Body of pancreas (tissue), 4 donors: ENCODE results near the gene UBXN10. TPM values are rescaled to one million over a fixed set of nuclear protein-coding genes. Genes with fewer than 3 reads are reported as not detected.

ENCODE experiments used
- ATAC-seq: fragments of 150-250 bp; one replicate; pipeline ENCODE4 v1.9.1; 2016
- DNase-seq, 4 donors: peaks; one replicate each; pipeline ENCODE4 v3.0.0-alpha.2; 2019
- H3K27ac ChIP-seq, 4 donors: fragments of 200-600 bp; sonication (generic); 1 replicate in 3 of 4; 2 replicates in 1 of 4; pipeline versions ENCODE4 v1.5.1 to v1.6.1; 2016 to 2019; ENCODE audit warnings: mild to moderate bottlenecking in 1 of 4, mixed read lengths in 1 of 4, moderate library complexity in 1 of 4
- H3K27me3 ChIP-seq, 2 donors: fragments of 200-600 bp; sonication (generic); one replicate each; pipeline ENCODE4 v1.6.0; 2016; ENCODE audit warnings: mild to moderate bottlenecking in 1 of 2
- H3K36me3 ChIP-seq, 2 donors: fragments of 200-600 bp; sonication (generic); replicated peaks in 1 of 2; 2 replicates each; pipeline ENCODE4 v1.5.1; 2016; ENCODE audit warnings: low read depth in 2 of 2; ENCODE audit not compliant: insufficient read depth in 1 of 2
- H3K4me1 ChIP-seq: fragments of 200-600 bp; sonication (generic); one replicate; pipeline ENCODE4 v1.6.0; 2016
- H3K4me3 ChIP-seq, 2 donors: fragments of 200-600 bp; sonication (generic); 1 replicate in 1 of 2; 2 replicates in 1 of 2; pipeline ENCODE4 v1.5.1; 2016 to 2019
- H3K9me3 ChIP-seq, 3 donors: fragments of 200-600 bp; sonication (generic); 1 replicate in 2 of 3; 2 replicates in 1 of 3; pipeline ENCODE4 v1.5.1; 2016
- CTCF ChIP-seq, 7 experiments: fragments of 450-650 bp in 4 of 7; fragments of 200-600 bp in 3 of 7; sonication (generic) in 3 of 7; IDR thresholded peaks; one replicate each; pipeline ENCODE4 v1.5.1; 2016 to 2019; ENCODE audit warnings: antibody characterized with exemption in 7 of 7
- POLR2A ChIP-seq, 3 donors: fragments of 450-650 bp; IDR thresholded peaks; one replicate each; pipeline ENCODE4 v1.6.1; 2016; ENCODE audit warnings: antibody characterized with exemption in 3 of 3, mild to moderate bottlenecking in 2 of 3
- WGBS, 2 donors: methylation state at CpG; one replicate each; pipeline ENCODE4 v1.1.5; 2017; 5-methylcytosine and 5-hydroxymethylcytosine counted together
- intact Hi-C: fragments of 100-400 bp; cut with DNase I; formaldehyde crosslinking; loops from one replicate; pipeline ENCODE4 v1.15.1; 2023
- total RNA-seq, 2 donors: library from RNA; depleted of rRNA; stranded (reverse); fragments of >200 nt; gene quantifications; one replicate each; pipeline ENCODE4 v1.1.0, GENCODE V29; 2016

Gene UBXN10
- total RNA-seq, 2 donors from 2014 or later, result under 0.01 to 1.0 TPM

DNA sequence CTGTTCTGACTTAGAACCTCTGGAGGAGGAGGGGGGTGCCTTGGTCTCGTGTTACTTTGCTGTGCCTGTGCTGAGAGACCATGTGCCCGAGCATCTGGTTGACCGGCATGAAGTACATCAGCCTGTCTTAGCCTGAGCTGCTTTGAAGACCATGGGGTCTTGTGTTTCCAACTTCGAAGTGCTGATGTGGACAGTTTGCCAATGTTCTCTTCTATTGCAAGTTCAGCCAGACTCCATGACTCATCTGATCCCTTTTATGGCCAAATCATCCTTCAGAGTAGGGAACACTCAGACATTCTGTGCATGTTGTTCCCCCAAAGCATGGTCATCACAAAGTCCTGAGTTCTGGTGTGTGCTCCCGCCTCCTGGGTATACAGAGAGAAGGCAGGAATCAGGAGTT is 6.5 kb downstream of the UBXN10 start:
- Histone ChIP-seq H3K36me3 (no peaks in the 10 kb centered on the region), H3K27me3 (no peaks in the 10 kb centered on the region), H3K27ac (no peak overlapping the region), H3K4me3 (no peak overlapping the region), H3K4me1 (no peaks in the 10 kb centered on the region), H3K9me3 (no peaks in the 10 kb centered on the region)
- ATAC-seq (no peak), DNase-seq (peak in 1 of 4 donors; percentile 8)
- TF ChIP-seq CTCF (IDR thresholded peaks at IDR 0.05) (no peak), POLR2A (IDR thresholded peaks at IDR 0.05) (no peak)
- intact Hi-C loops, result no loop called here
- WGBS, 2 donors, result 53 to 54% methylated on average over 5 of the region's 5 CpGs

DNA sequence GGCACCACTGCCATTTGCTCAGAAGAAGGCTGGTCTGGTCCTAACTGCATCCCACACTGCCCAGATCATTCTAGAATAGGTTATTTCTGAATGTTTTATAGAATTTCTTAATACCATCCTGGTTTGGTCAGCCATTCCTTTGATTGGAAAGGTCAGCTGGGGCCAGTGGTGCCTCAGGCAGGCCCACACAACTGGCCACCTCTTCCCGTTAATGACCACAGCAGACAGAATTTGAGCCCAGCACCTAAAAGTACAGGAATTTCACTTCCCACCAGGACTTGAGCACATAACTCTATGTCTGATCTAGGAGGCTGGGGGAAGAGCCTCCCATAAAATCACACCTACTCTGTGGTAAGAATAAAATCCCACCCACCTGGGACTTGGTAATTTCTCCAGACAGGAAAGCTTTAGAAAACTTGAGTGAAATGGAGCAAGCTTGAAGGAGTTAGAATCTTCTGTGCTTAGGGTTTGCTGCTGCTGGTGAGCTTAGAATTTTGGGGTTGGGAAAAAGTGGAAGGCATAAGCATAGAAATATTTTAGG is 7.0 kb downstream of the UBXN10 start:
- Histone ChIP-seq H3K4me1 (no peaks in the 10 kb centered on the region), H3K9me3 (no peaks in the 10 kb centered on the region), H3K27ac (no peak overlapping the region), H3K4me3 (no peak overlapping the region), H3K36me3 (no peaks in the 10 kb centered on the region), H3K27me3 (no peaks in the 10 kb centered on the region)
- TF ChIP-seq CTCF (IDR thresholded peaks at IDR 0.05), result no peak
- no peak for TF ChIP-seq POLR2A (IDR thresholded peaks at IDR 0.05)
- WGBS, 2 donors, result 67 to 79% methylated on average over 1 of the region's 1 CpG
- no peak for DNase-seq
- ATAC-seq, result no peak
- intact Hi-C loops, result no loop called here

DNA sequence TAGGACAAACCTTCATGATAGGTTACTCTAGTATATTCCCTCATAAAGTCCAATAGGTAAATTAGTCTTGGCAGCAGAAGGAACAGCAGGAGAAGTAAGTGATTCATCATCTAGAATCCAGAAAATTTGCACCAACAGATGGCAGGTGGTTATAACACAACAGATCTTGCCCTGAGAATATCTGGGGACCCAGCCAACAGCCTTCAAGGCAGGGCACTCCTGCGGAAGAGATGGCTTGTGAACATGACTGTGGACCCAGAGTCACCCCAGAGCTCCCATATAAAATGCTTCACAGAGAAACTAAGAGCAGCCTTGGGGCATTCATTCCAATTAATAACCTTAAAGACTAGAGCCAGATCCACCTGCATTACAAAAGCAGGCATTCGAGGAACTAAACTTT is 8.3 kb downstream of the UBXN10 start:
- Histone ChIP-seq H3K36me3 (no peaks in the 10 kb centered on the region), H3K27ac (no peak overlapping the region), H3K4me1 (no peaks in the 10 kb centered on the region), H3K9me3 (no peaks in the 10 kb centered on the region), H3K4me3 (no peak overlapping the region), H3K27me3 (no peaks in the 10 kb centered on the region)
- intact Hi-C loops, result no loop called here
- WGBS, 2 donors, result 65 to 80% methylated on average over 2 of the region's 2 CpGs
- DNase-seq (no peak), ATAC-seq (no peak)
- TF ChIP-seq POLR2A (IDR thresholded peaks at IDR 0.05) (no peak), CTCF (IDR thresholded peaks at IDR 0.05) (no peak)

DNA sequence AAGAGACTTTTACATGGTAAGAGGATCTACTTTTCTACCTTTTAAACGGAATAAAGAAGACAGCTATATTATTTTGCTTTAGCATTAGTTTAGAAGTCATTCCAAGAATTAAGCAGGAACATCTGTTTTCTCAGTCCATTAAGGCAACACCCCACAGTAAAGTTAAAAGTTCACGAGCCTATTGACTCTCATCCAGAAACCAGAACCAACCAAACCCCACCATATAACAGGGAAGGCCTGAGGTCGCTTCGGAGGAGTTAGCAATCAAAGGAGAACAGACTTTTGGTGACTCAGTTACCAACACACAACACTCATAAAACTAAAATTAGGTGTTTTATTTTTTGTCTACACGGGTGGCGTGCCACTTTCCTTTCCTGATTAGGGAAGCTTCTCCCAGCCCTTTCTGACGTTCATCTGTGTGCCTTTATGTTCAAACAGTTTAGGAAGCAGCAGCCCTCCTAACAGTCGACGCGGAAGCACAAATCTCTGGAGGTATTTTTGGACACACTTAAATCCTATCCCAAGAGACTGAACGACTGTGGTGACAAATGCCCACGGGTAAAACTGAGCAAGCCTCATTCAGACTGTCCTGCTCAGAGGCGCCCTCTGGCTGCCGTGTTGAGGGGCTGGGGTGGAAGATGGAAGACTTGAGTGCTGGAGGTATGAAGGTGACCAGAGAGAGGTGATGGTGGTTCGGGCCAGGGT is 9.0 kb downstream of the UBXN10 start:
- H3K4me1 ChIP-seq, result no peaks in the 10 kb centered on the region
- WGBS, 2 donors, result 28 to 34% methylated on average over 15 of the region's 15 CpGs
- H3K4me3 ChIP-seq, result no peak overlapping the region
- DNase-seq (peak; percentile 68 to 78 (median 72)), ATAC-seq (peak; percentile 73)
- H3K9me3 ChIP-seq, result no peaks in the 10 kb centered on the region
- no peaks in the 10 kb centered on the region for H3K36me3 ChIP-seq
- intact Hi-C loops, result no loop called here
- no peak for TF ChIP-seq POLR2A (IDR thresholded peaks at IDR 0.05)
- TF ChIP-seq CTCF (IDR thresholded peaks at IDR 0.05), result peak; percentile 70 to 82 (median 79)
- H3K27me3 ChIP-seq, result no peaks in the 10 kb centered on the region
- no peak overlapping the region for H3K27ac ChIP-seq

DNA sequence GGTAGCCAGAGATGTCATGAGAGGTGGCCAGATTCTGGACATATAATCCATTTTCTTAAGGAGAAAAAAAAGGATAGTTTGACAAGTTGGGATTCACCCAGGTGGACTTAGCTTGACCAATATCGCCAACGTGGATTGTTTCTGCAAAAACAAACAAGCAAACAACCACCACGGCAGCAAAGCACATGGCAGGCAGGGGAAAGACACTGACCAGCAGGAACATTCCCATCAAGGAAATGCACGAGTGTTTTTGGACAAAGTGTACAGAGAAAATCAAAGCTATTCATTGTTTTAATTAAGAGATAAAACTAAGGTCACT is 9.5 kb downstream of the UBXN10 start:
- Histone ChIP-seq H3K4me3 (no peak overlapping the region), H3K27ac (no peak overlapping the region), H3K36me3 (no peaks in the 10 kb centered on the region), H3K27me3 (no peaks in the 10 kb centered on the region), H3K9me3 (no peaks in the 10 kb centered on the region), H3K4me1 (no peaks in the 10 kb centered on the region)
- 41 to 47% methylated on average over 4 of the region's 4 CpGs for WGBS, 2 donors
- no peak for TF ChIP-seq CTCF (IDR thresholded peaks at IDR 0.05)
- no peak for TF ChIP-seq POLR2A (IDR thresholded peaks at IDR 0.05)
- intact Hi-C loops, result no loop called here
- ATAC-seq (no peak), DNase-seq (no peak)
